ENCODE data around the gene SSX2IP.

DNA sequence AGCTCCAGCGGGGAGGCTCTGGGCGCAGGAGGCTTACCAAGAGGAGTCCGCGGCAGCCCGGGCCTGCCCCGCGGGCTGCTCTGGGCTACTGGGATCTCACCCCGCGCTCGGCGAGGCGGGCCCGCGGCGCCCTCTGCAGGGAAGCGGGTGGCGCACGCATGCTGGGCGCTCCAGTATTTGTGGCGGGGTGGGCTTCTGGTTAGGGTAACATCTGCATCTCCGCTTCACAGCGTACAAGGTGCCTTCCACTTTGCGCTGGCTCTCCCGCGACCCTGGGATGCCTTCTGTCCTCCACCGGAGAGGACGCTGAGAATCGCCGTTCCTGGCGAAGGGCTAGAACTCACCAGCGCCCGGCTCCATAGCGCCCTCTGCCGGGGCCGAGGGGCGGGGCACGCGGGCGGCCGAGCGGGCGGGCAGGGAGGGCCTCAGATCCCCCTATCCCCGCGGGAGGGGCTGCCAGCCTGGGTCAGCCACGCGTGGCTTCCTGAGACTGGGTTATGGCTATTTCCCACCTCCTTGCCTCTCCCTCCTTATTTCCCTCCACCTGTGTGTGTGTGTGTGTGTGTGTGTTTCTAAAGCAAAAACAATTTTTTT, 69.4 kb downstream of the SSX2IP start:
- TF ChIP-seq POLR2AphosphoS5 (IDR thresholded peaks at IDR 0.05): peak in 2 of 4 donors; percentile 27 to 61
- TF ChIP-seq POLR2A (IDR thresholded peaks at IDR 0.05): no peak
- TF ChIP-seq, protein P1, sequence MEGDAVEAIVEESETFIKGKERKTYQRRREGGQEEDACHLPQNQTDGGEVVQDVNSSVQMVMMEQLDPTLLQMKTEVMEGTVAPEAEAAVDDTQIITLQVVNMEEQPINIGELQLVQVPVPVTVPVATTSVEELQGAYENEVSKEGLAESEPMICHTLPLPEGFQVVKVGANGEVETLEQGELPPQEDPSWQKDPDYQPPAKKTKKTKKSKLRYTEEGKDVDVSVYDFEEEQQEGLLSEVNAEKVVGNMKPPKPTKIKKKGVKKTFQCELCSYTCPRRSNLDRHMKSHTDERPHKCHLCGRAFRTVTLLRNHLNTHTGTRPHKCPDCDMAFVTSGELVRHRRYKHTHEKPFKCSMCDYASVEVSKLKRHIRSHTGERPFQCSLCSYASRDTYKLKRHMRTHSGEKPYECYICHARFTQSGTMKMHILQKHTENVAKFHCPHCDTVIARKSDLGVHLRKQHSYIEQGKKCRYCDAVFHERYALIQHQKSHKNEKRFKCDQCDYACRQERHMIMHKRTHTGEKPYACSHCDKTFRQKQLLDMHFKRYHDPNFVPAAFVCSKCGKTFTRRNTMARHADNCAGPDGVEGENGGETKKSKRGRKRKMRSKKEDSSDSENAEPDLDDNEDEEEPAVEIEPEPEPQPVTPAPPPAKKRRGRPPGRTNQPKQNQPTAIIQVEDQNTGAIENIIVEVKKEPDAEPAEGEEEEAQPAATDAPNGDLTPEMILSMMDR (IDR thresholded peaks at IDR 0.05): peak; percentile 74 to 99 (median 79)
- no peak for TF ChIP-seq EP300 (IDR thresholded peaks at IDR 0.05)
